ENCODE measurements around the gene MMGT1.

MMGT1 gene

DNA sequence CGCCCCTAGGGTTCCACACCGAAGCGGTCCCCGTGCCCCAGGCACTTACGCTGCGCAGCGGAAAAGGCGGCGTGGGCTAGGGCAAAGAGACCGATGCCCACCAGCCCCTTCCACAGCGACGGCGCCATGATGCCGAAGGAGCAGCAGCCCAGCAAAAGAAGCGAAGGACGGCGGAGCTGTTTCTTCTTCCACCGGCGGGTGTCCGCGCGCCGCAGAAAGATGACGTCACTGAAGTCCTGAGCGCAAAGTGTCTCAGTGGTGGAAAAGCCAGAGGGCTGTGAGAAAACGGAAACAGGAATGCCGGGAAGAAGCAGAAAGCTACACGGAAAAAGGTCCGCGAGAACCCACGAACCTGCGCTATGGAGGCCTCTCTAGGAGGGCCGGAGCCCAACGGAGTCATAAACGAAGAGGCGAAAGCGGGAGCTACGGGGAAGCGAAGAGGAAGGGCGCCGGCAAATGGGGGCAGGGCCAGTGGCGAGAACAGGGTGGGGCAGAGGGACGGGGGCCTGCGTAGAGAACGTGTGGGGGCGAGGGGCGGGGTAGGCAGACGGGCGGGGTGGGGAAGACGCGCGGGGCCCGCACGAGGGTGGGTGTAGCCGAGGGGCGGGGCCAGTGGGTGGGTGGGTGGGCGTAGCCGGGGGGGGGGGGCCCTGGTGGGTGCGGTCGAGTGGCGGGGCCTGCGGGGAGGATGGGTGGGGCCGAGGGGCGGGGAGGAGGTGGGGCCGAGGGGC is at the start of gene MMGT1:
TSS of gene MMGT1 (minus strand) at position 441 of the 731 bp plus-strand sequence. CDS start at position 128, 313 bp downstream.
- peak; percentile 86 for DNase-seq

DNA sequence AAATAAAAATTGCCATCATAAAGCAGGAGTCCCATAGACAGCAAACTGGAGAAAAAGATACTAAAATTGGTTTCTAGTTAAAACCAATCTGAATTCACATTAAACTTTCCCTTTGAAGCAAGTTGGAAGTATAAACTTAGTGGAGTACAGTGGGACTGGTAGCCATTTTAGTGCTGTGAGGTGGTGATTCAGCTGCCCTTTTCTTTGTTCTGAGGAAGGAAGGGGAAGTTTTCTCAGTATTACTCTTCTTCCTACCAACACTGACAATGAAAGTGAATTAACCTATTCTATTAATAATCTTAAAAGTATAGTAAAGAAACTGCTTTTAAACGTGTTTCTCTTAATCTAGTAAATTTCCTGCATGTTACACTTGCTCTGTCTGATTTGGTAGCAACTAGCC is 48.1 kb upstream of the MMGT1 start:
- no peak for DNase-seq

DNA sequence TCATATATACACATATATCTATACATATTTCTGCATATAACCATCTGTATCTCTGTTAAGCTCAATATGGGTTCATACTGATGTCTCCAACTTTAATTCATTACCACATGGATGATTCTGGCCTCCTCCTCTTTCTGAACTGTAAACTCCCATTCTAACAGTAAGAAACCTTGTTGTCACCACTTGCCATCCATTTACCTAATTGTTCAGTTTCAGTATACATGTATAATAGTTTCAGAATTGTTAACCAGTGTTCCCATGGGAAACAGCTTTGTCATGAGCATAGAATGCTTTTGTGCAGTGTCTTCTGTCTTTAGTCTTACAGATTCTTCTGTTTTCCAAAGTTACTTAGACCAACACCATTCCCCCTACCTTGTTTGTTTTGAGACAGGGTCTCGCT is 47.4 kb upstream of the MMGT1 start:
- no peak for DNase-seq

DNA sequence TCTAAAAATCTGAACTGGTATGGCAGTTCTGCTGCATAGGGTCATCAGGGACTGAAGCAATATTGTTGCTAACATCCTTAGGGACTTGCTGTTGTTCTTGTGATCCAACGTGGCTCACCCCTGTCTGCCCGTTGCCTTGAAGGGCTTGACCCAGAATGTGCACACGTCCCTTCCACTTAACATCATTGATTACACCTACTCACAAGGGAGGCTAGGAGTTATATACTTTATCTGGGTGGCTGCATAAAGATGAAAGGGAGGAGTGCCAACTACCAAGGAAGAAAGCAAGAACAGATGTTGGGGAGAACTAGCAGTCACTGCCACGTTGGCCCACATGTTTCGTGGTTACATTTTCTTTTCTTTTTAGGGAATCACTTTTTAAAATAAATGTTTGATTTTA is 45.4 kb upstream of the MMGT1 start:
- DNase-seq: no peak

DNA sequence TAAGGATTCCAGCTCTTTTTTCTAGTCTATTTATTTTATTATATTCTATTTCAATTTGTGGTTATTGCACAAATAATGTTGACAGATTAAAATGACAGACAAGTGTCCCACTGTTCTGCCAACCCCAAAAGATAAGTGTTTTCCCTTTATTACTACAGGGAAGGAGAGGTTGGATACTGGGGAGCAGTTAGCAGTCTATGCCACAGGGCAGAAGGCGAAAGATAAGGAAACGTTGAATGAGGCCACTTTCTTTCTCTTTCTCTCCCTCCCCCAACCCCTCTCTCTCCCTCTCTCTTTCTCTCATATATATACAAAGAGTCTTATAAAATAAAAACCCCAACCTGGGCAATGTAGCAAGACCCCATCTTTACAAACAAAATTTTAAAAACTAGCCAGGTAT is 43.1 kb upstream of the MMGT1 start:
- no peak for DNase-seq

DNA sequence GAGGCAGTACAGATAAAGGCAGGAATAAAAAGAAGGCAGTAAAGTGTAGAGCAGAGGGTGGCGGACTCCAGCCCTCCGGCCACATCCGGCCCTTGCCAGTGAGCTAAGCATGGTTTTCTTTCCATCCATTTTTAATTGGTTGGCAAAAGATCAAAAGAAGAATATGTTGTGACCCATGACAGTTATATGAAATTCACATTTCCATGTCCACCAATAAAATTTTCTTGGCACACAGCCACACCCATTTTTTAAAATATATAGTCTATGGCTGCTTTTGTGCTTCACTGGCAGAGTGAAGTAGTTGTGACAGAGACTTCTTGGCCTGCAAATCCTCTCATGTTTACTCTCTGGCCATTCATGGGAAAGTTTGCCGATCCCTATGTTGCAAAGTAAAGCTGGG is 41.2 kb upstream of the MMGT1 start:
- no peak for DNase-seq

DNA sequence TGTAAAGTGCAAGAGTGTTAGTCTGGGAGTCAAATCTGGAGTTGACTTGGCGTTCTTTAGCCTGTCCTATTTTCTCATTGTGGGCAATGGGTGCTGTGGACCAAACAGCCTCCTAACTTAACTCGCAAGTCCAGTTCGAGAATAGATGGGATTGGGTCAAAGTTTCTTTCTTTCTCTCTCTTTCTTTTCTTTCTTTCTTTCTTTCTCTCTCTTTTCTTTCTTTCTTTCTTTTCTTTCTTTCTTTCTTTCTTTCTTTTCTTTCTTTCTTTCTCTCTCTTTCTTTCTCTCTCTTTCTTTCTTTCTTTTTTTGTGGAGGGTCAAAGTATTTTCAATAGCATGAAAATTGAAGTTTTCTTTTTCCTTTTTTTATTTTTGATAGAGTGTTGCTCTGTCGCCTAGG is 14.5 kb upstream of the MMGT1 start:
- no peak for DNase-seq

DNA sequence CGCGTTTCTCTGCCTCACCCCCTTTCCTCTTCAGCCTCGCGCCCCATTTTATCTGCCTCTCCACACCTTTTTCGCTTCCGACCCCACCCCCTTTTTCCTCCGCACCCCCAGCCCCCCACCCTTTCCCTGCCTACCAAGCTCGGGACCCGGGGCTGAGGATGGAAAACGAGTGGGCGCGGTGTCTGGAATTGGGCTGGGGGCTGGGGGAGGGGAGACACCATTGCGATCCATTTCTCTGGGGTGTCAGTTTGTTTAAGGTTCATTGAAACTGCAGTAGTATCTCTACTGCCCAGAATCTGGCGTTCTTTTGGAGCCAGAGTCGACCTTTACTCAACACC is 12.2 kb upstream of the MMGT1 start:
- DNase-seq: no peak

DNA sequence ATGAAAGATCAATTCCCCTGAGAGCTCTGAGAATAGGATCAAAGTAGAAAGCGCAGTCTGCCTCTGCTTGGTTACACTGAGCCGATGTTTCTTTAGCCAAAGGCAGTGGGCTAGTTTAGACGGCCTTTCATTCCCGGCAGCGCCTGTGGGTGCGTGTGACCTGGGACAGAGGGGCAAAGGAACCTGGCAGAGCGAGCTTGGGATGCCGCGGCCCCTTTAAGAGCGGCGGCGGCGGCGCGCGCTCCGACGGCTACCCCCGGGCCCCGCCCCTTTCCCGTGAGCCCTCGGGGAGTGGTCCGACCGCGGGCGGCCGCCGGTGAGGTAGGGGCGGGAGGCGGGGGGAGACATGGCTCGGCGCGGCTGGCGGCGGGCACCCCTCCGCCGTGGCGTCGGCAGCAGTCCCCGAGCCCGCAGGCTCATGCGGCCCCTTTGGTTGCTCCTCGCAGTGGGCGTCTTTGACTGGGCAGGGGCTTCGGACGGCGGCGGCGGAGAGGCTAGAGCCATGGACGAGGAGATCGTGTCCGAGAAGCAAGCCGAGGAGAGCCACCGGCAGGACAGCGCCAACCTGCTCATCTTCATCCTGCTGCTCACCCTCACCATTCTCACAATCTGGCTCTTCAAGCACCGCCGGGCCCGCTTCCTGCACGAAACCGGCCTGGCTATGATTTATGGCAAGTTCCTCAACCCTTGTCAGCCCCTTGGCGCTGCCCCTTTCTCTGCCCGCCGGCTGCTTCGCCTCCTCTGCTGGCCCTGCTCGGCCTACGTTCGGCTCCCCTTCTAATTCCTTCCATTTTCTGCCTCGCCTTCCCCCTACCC is 11.6 kb upstream of the MMGT1 start, which contains the start of gene SLC9A6:
TSS of gene SLC9A6 (plus strand) at position 279 of the 816 bp plus-strand sequence. CDS start at position 503, 224 bp downstream.
- DNase-seq: peak; percentile 79

DNA sequence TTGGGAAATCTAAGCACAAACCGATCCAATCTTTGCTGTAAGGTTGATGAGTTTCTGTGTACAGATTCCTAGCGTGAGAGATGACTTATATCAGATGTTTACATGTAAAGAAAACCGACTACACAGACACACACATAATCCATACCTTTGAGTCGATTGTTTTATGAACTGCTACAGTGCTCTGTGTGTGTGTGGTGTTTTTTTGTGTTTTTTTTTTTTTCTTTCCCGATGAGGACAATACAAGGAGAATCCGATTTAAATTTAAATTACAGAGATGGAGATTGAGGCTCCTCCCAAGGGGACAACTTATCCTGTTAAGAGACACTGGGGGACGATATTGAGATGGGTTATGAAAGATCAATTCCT is 11.0 kb upstream of the MMGT1 start:
- no peak for DNase-seq

DNA sequence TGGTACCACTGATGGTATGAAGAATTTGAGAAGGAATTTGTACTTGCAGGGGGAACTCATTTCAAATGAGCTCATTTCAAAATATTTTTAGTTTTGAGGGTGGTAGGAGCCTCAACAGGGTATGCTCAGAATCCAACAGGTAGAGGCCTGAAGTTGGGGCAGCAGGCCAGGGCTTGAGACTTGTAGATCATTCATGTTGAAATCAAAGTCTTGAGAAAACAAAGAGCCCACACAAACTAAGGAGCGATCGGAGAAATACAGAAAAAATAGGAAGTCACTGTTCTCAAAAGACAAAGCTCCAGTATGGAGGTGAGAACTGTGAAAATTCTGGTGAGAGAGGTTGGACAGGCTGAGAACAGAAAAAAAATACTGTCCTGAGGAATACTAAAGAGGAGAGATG is 10.5 kb upstream of the MMGT1 start:
- DNase-seq: no peak

DNA sequence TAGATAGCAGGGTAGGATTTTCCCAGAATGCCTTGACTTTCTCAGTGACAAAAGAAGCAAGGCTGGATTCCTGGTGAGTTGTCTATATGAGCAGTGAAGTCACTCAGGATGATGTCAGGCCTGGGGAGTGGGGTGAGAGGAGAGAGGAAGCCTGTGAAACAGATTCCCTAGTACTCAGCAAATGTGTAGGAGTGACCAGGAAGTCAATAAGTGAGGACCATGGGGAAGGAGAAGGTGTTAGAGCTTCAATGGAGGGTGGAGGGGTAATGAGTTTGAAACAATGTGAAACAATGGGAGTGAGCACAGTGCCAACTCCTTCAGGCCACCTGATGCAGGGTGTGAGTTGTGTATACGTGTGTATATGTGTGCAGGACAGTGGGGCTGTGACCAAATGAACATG is 9.1 kb upstream of the MMGT1 start:
- DNase-seq: no peak

DNA sequence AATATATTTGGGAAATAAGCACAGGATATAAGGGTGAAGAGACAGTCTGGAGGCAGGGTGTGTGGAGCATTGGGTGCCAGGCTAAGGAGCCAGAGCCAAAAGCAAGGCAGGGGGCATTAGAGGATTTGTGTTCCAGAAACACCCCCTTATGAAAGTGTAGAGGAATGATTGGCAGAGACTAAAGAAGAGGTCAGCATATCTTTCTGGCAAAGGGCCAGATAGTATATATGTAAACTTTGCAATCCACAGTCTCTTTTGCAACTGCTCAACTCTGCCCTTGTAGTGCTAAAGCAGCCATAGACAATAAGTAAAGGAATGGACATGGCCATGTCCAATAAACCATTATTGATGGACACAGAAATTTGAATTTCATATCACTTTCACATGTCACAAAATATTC is 7.9 kb upstream of the MMGT1 start:
- no peak for DNase-seq

DNA sequence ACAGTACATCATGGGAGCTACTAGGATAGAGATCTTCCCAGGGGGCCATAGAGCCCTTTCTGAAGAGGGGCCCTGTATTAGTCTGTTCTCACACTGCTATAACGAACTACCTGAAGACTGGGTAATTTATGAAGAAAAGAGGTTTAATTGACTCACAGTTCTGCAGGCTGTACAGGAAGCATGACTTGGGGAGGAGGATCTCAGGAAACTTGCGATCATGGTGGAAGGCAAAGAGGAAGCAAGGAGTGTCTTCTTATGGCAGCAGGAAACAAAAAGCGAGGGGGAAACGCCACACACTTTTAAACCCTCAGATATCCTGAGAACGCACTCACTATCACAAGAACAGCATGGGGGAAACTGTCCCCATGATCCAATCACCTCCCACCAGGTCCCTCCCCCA is 7.2 kb upstream of the MMGT1 start:
- DNase-seq: no peak

DNA sequence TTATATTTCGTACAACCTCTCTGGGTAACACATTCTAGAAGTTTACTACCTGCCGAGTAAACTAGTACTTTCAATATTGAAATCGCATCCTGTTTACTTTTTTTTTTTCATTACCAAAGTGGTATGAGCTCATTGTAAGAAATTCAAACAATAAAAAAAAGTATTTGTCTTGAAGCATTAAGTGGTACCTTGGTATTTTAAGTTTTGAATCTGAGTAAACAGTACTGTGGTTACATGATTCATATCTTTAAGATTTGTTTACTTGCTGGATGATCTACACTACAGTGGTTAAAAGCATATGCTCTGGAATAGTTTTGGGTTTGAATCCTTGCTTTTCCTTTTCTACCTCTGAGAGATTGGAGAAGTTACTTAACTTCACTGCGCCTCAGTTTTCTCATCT is 3.8 kb upstream of the MMGT1 start:
- DNase-seq: no peak

DNA sequence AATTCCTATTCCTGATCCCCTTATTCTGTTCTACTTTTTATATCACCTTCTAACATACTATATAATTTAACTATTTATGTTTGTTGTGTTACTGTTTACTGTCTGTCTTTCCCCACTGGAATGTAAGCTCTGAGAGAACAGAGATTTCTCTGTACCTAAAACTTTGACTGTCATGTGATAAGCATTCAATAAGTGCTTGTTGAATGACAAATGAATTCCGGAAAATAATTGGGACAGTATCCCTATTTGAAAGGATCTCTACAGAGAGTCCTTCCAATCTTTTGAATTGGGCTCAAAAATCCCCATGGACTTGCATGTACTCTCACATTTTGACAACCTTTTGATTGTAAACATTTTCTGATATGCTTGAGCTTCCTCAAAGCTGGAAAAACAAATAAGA is 1.6 kb upstream of the MMGT1 start:
- no peak for DNase-seq

DNA sequence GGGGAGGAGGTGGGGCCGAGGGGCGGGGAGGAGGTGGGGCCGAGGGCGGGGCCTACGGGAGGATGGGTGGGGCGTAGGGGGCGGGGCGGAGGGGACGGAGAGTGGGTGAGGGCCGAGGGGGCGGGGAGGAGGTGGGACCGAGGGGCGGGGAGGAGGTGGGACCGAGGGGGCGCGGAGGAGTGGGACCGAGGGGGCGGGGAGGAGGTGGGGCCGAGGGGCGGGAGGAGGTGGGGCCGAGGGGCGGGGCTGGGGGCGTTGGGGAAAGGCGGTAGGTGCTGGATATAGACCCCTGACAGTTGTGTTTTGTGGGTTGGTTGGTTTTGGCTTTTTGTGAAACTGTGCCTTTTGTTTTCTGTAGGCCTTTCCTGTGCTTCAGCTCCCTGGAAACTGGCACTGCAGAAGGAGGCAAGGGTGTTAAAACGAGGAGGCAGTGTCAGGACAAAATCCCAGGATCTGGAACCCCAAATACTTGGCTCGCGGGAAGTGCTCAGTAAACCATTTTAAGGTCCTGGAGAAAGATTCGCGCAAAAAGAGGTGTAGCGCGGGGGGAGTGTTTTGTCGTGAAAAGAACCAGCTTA is 580 bp upstream of the MMGT1 start:
- peak; percentile 74 for DNase-seq

DNA sequence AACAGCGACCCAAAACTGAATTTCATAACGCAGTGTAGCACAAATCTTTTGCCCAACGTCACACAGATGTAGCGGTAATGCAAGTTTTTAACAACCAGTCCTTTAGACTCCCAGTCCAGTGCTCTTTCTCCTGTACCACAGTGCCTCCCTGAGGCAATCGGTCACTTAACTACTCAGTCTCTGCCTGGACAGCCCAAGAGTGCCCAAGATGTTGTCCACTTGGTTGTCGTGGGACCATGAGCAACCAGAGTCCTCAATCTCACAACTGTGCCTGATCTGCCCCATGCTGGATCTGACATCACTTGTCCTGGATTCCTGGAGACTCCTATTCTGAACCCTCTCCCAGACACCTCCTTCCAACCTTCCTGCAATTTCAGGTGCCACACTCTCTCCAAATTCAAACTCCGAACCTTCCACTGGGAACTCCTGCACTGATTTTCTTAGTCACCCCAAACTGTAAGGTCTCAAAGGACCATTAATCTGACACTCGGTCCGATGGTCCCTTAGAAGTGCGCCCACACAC is 702 bp downstream of the MMGT1 start:
- DNase-seq: no peak

DNA sequence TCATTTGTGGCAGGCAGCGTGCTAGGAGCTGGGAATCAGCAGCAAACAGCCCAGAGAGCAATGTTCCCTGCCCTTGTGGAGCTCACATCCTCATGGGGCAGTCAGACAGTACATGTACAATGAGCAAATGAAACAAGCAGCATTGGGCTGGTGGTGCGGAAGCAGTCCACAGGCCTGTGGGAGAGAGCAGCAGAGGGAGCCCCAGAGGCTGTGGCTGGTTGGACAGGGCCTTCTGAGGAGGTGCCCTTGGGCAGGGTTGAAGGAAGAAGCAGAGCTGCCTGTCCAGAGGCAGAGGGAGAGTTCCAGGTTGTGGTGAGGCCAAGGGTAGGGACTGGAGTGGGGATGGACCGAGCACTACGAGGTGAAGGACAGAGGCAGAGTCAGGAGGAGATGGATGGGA is 22.5 kb downstream of the MMGT1 start:
- DNase-seq: no peak

DNA sequence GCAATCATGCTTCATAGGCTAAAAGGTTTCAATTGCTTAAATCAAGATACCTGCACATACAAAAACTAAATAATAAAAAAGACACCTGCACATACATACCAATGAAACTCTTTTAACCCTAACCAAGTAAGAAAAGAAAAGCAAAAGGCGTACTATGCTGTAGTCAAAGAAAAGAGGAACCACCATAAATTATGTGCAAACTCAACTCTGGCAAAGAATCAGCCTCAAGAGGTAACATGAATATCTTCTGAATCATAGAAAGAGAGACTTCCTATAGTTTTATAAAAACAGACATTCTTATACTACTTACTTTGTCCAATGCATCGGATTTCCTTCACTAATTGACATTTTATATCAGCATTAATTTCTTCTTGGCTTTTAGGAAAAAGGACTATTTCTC is 29.3 kb downstream of the MMGT1 start:
- no peak for DNase-seq

DNA sequence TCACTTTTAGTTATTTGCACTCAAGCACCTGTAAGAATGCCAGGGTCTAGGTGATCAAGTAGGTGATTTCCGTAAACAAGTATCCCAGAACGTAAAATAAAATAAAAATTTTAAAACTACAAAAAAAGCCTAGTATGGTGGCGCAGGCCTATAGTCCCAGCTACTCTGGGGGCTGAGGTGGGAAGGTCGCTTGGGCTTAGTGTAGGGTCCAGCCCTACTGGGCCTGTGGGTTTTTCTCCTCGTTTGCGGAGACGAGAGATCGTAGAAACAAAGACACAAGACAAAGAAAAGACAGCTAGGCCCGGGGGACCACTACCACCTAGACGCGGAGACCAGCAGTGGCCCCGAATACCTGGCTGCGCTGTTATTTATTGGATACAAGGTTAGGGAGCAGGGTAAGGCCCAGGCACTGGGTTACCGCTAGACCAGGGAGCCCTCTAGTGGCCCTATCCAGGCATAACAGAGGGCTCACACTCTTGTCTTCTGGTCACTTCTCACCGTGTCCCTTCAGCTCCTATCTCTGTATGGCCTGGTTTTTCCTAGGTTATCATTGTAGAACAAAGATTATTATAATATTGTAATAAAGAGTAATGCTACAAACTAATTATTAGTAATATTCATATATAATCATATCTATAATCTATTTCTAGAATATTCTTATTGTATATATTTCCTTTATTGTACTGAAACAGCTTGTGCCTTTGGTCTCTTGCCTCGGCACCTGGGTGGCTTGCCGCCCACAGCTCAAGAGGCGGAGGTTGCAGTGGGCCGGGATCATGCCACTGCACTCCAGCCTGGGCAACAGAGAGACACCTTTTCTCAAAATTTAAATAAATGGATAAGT is 41.9 kb downstream of the MMGT1 start:
- peak; percentile 54 for DNase-seq

DNA sequence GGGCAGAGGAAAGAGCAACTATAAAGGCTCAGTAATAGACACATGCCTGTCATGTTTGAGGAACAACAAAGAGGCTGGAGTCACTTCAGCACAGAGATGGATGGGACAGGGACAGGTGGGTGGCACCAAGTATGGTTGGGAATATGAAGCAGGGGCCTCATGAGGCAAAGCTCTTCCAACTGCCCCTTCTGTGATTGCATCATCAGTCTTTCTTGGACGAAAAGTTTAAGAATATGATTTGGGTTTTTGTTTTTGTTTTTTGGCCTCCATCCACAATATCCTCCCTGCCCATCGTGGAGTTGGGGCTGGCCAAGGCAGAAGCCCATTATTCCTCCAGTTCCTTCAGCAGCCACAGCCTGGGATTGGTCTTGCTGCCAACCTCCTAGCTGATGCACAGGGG is 45.9 kb downstream of the MMGT1 start:
- no peak for DNase-seq

DNA sequence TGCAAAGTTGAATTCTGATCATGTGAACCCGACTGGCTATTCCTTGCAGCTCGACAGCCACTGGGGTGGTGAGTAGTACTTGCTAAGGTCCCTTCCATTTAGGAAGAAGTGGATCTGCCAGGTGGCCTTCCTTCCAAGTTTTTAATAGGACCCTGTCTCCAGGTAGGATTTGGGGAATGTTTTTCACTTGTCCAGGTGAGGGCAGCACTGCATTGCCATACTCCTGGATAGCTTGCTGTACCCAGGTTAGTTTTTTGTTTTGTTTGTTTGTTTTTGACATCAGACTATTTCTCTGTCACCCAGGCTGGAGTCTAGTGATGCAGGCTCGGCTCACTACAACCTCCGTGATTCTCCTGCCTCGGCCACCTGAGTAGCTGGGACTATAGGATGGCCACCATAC is 50.4 kb downstream of the MMGT1 start:
- DNase-seq: no peak
